8988T (cell line): ENCODE measurements around the gene DSG4.
"Not testable (repeated sequence)": the region's sequence is repeated elsewhere in the genome, so short reads cannot be mapped to it uniquely, and the experiment has no call there.

Source experiments
- DNase-seq: peaks from one replicate; pipeline ENCODE4 v3.0.0; 2011

Gene DSG4

GRCh38 chr18:31376477-31376876 is at the start of gene DSG4:
Gene DSG4 (plus strand): TSS chr18:31376777. CDS start chr18:31376912, 135 bp downstream.
- no peak for DNase-seq

GRCh38 chr18:31329787-31330438 is 46.7 kb upstream of the DSG4 start:
- DNase-seq = no peak

GRCh38 chr18:31343454-31343853 is 33.1 kb upstream of the DSG4 start:
- no peak for DNase-seq

- not testable (repeated sequence) for DNase-seq
These were observed 23.2 kb upstream of the DSG4 start for GRCh38 chr18:31353336-31353735.

- no peak for DNase-seq
These were observed 21.6 kb upstream of the DSG4 start for GRCh38 chr18:31354990-31355389.

GRCh38 chr18:31356025-31356424 is 20.6 kb upstream of the DSG4 start:
- DNase-seq = no peak

- DNase-seq = no peak
These were observed 12.4 kb upstream of the DSG4 start for GRCh38 chr18:31364190-31364589.

- DNase-seq = no peak
These were observed 7.1 kb upstream of the DSG4 start for GRCh38 chr18:31369478-31369877.

- DNase-seq = no peak
These were observed 4.6 kb upstream of the DSG4 start for GRCh38 chr18:31371989-31372388.

- no peak for DNase-seq
These were observed 2.9 kb upstream of the DSG4 start for GRCh38 chr18:31373641-31374040.

- DNase-seq = no peak
These were observed 4.3 kb downstream of the DSG4 start for GRCh38 chr18:31380912-31381311.

GRCh38 chr18:31382107-31382506 is 5.5 kb downstream of the DSG4 start:
- no peak for DNase-seq

GRCh38 chr18:31386741-31387140 is 10.2 kb downstream of the DSG4 start:
- DNase-seq = no peak

GRCh38 chr18:31393286-31393685 is 16.7 kb downstream of the DSG4 start:
- no peak for DNase-seq

GRCh38 chr18:31396796-31397612 is 20.4 kb downstream of the DSG4 start:
- DNase-seq = no peak

GRCh38 chr18:31398191-31398590 is 21.6 kb downstream of the DSG4 start:
- no peak for DNase-seq

- no peak for DNase-seq
These were observed 22.9 kb downstream of the DSG4 start for GRCh38 chr18:31399306-31400032.

- no peak for DNase-seq
These were observed 24.8 kb downstream of the DSG4 start for GRCh38 chr18:31401156-31402025.

- DNase-seq = no peak
These were observed 25.4 kb downstream of the DSG4 start for GRCh38 chr18:31402026-31402373.

GRCh38 chr18:31403409-31403808 is 26.8 kb downstream of the DSG4 start:
- DNase-seq = no peak

- DNase-seq = no peak
These were observed 31.1 kb downstream of the DSG4 start for GRCh38 chr18:31407649-31408048.

- DNase-seq = no peak
These were observed 32.7 kb downstream of the DSG4 start for GRCh38 chr18:31409276-31409675.
